H1 (cell line): ENCODE measurements around the gene OR56A1. TPM values are rescaled to one million over a fixed set of nuclear protein-coding genes. Genes with fewer than 3 reads are reported as not detected.

ENCODE experiments used
- CTCF ChIA-PET: fragments of 300-600 bp; sonication (Branson Sonifier 250); formaldehyde crosslinking; loops from one replicate; lab custom pipeline; 2021; ENCODE audit not compliant: partially characterized antibody; lab: Charles Lee
- POLR2A ChIA-PET: fragments of 300-600 bp; sonication (Branson Sonifier 250); formaldehyde crosslinking; loops from one replicate; lab custom pipeline; 2021; ENCODE audit warnings: inconsistent platforms; ENCODE audit not compliant: partially characterized antibody; lab: Charles Lee
- DNase-seq, 2 experiments: peaks; one replicate each; pipeline versions ENCODE4 v3.0.0 to v3.0.0-alpha.2; 2010 to 2022; ENCODE audit warnings: low spot score in 2 of 2, low read depth in 1 of 2, mixed read lengths in 1 of 2
- FAIRE-seq: peaks from 2 replicates; lab custom pipeline; 2011; peaks lifted over from hg19 to GRCh38; lab: Jason Lieb, UNC
- H2AFZ ChIP-seq: 2 replicates; pipeline ENCODE4 v1.8.1; 2012; ENCODE audit warnings: low read length, inconsistent platforms
- H2AK5ac ChIP-seq: 2 replicates; pipeline ENCODE4 v1.6.1; 2013; ENCODE audit warnings: low read depth, low read length
- H2BK120ac ChIP-seq: replicated peaks from 2 replicates; pipeline ENCODE3; 2013; ENCODE audit warnings: low read depth, low read length, inconsistent platforms
- H2BK12ac ChIP-seq: 2 replicates; pipeline ENCODE4 v1.6.1; 2013; ENCODE audit warnings: low read depth, low read length
- H2BK15ac ChIP-seq: 2 replicates; pipeline ENCODE4 v1.6.1; 2013; ENCODE audit warnings: low read length
- H2BK20ac ChIP-seq: 2 replicates; pipeline ENCODE4 v1.6.1; 2013; ENCODE audit warnings: low read length
- H2BK5ac ChIP-seq: 2 replicates; pipeline ENCODE4 v1.6.1; 2013; ENCODE audit warnings: low read depth, low read length
- H3K14ac ChIP-seq: 2 replicates; pipeline ENCODE4 v1.6.1; 2013; ENCODE audit warnings: inconsistent platforms; ENCODE audit not compliant: insufficient read length
- H3K18ac ChIP-seq: 2 replicates; pipeline ENCODE4 v1.6.1; 2013; ENCODE audit warnings: low read length; ENCODE audit errors: extremely low read depth
- H3K23ac ChIP-seq: 2 replicates; pipeline ENCODE4 v1.6.1; 2013; ENCODE audit warnings: inconsistent platforms; ENCODE audit not compliant: insufficient read length
- H3K23me2 ChIP-seq: 2 replicates; pipeline ENCODE4 v1.6.1; 2013; ENCODE audit warnings: low read depth, low read length
- H3K27ac ChIP-seq: 2 replicates; pipeline ENCODE4 v1.6.1; 2011; ENCODE audit warnings: low read depth, low read length, inconsistent platforms
- H3K27me3 ChIP-seq, 4 experiments: replicated peaks in 1 of 4; 1 replicate in 1 of 4; 2 replicates in 3 of 4; pipeline versions ENCODE4 v1.6.1 to v1.8.1; 2011 to 2013; ENCODE audit warnings: low read length in 3 of 4, mild to moderate bottlenecking in 3 of 4, inconsistent platforms in 2 of 4, mixed read lengths in 2 of 4, moderate library complexity in 1 of 4; ENCODE audit not compliant: control insufficient read depth in 3 of 4, insufficient read depth in 3 of 4; ENCODE audit errors: extremely low read depth in 1 of 4
- H3K36me3 ChIP-seq, 4 experiments: 2 replicates each; pipeline versions ENCODE4 v1.6.1 to v1.8.1; 2011 to 2013; ENCODE audit warnings: mild to moderate bottlenecking in 4 of 4, low read length in 3 of 4, moderate library complexity in 2 of 4, control low read depth in 1 of 4, inconsistent platforms in 1 of 4; ENCODE audit not compliant: insufficient read depth in 4 of 4, control insufficient read depth in 2 of 4
- H3K4ac ChIP-seq: replicated peaks from 2 replicates; pipeline ENCODE3; 2013; ENCODE audit warnings: low read length, low read depth, mixed read lengths, inconsistent platforms; ENCODE audit not compliant: insufficient read length
- H3K4me1 ChIP-seq, 4 experiments: replicated peaks in 1 of 4; 1 replicate in 1 of 4; 2 replicates in 3 of 4; pipeline versions ENCODE4 v1.6.1 to v1.8.1; 2011 to 2013; ENCODE audit warnings: low read length in 3 of 4, inconsistent platforms in 2 of 4, mixed read lengths in 1 of 4; ENCODE audit not compliant: insufficient read depth in 4 of 4, control insufficient read depth in 3 of 4
- H3K4me2 ChIP-seq, 2 experiments: 2 replicates each; pipeline versions ENCODE4 v1.6.1 to v1.8.1; 2011 to 2013; ENCODE audit warnings: low read depth in 2 of 2, low read length in 2 of 2, control low read depth in 1 of 2, inconsistent platforms in 1 of 2, mild to moderate bottlenecking in 1 of 2; ENCODE audit not compliant: insufficient read depth in 1 of 2
- H3K4me3 ChIP-seq, 4 experiments: fragments of 200-600, 300-600 bp in 1 of 4; sonication (generic), shearing (Covaris generic), sonication (Bioruptor Twin) in 1 of 4; 2 replicates each; pipeline versions ENCODE4 v1.5.1 to v1.8.1; 2011 to 2016; ENCODE audit warnings: low read length in 4 of 4, low read depth in 3 of 4, control low read depth in 2 of 4, inconsistent platforms in 2 of 4, mild to moderate bottlenecking in 2 of 4, mixed read lengths in 1 of 4, moderate library complexity in 1 of 4; ENCODE audit not compliant: insufficient read depth in 2 of 4; ENCODE audit errors: extremely low read depth in 1 of 4
- H3K56ac ChIP-seq: replicated peaks from 2 replicates; pipeline ENCODE3; 2013; ENCODE audit warnings: low read depth, mild to moderate bottlenecking, mixed read lengths, low read length, inconsistent platforms; ENCODE audit not compliant: insufficient read length
- H3K79me1 ChIP-seq: 2 replicates; pipeline ENCODE4 v1.6.1; 2013; ENCODE audit warnings: low read depth, low read length, control low read depth
- H3K79me2 ChIP-seq, 2 experiments: 2 replicates each; pipeline versions ENCODE4 v1.6.1 to v1.8.1; 2012 to 2013; ENCODE audit warnings: low read length in 2 of 2, mild to moderate bottlenecking in 2 of 2, inconsistent platforms in 1 of 2; ENCODE audit not compliant: insufficient read depth in 2 of 2, control insufficient read depth in 1 of 2
- H3K9ac ChIP-seq, 4 experiments: replicated peaks in 1 of 4; 1 replicate in 1 of 4; 2 replicates in 3 of 4; pipeline versions ENCODE4 v1.6.1 to v1.8.1; 2011 to 2013; ENCODE audit warnings: low read depth in 3 of 4, low read length in 3 of 4, control low read depth in 2 of 4, mild to moderate bottlenecking in 2 of 4, moderate library complexity in 2 of 4, inconsistent platforms in 1 of 4; ENCODE audit errors: extremely low read depth in 1 of 4
- H3K9me3 ChIP-seq, 2 experiments: 2 replicates each; pipeline versions ENCODE4 v1.6.1 to v1.8.1; 2012 to 2013; ENCODE audit warnings: mild to moderate bottlenecking in 2 of 2, moderate library complexity in 2 of 2, control low read depth in 1 of 2, inconsistent platforms in 1 of 2, low read depth in 1 of 2, low read length in 1 of 2, mixed read lengths in 1 of 2; ENCODE audit not compliant: insufficient read depth in 2 of 2
- H4K20me1 ChIP-seq, 2 experiments: replicated peaks in 1 of 2; 2 replicates each; pipeline versions ENCODE3 to v1.8.1; 2011 to 2013; ENCODE audit warnings: inconsistent platforms in 2 of 2, low read length in 2 of 2, mild to moderate bottlenecking in 1 of 2; ENCODE audit not compliant: insufficient read depth in 2 of 2, control insufficient read depth in 1 of 2
- H4K5ac ChIP-seq: 2 replicates; pipeline ENCODE4 v1.6.1; 2013; ENCODE audit warnings: low read length, low read depth, mixed read lengths, inconsistent platforms; ENCODE audit not compliant: insufficient read length
- H4K8ac ChIP-seq: 2 replicates; pipeline ENCODE4 v1.8.0; 2013; ENCODE audit warnings: mild to moderate bottlenecking, moderate library complexity, low read length, inconsistent platforms; ENCODE audit not compliant: insufficient read depth; ENCODE audit errors: extremely low read depth
- H4K91ac ChIP-seq: replicated peaks from 2 replicates; pipeline ENCODE3; 2013; ENCODE audit warnings: low read length, mixed read lengths, inconsistent platforms; ENCODE audit not compliant: insufficient read length
- BRCA1 ChIP-seq: IDR thresholded peaks from 2 replicates; pipeline ENCODE4 v1.6.1; 2012; ENCODE audit warnings: low read depth, low read length, improper control_type of control experiment
- EP300 ChIP-seq, 2 experiments: IDR thresholded peaks; 1 replicate in 1 of 2; 2 replicates in 1 of 2; pipeline ENCODE4 v1.6.1; 2011 to 2012; ENCODE audit warnings: low read depth in 2 of 2, low read length in 2 of 2, mild to moderate bottlenecking in 2 of 2, borderline replicate concordance in 1 of 2, inconsistent platforms in 1 of 2, moderate library complexity in 1 of 2
- EZH2 ChIP-seq: fragments of 200-600 bp; sonication (generic); IDR thresholded peaks from 2 replicates; pipeline ENCODE4 v1.7.1; 2012; ENCODE audit warnings: low read depth, mild to moderate bottlenecking, moderate library complexity, low read length, inconsistent platforms; ENCODE audit not compliant: severe bottlenecking
- FOSL1 ChIP-seq: IDR thresholded peaks from 2 replicates; pipeline ENCODE4 v1.6.1; 2011; ENCODE audit warnings: mild to moderate bottlenecking, low read depth, low read length, moderate library complexity; ENCODE audit not compliant: insufficient read depth
- HDAC2 ChIP-seq, 2 experiments: fragments of 300-600 bp in 1 of 2; sonication (generic) in 1 of 2; IDR thresholded peaks; 2 replicates each; pipeline ENCODE4 v1.6.1; 2011 to 2012; ENCODE audit warnings: low read depth in 2 of 2, low read length in 2 of 2, mild to moderate bottlenecking in 2 of 2, moderate library complexity in 2 of 2, borderline replicate concordance in 1 of 2, inconsistent platforms in 1 of 2
- JUN ChIP-seq: IDR thresholded peaks from 2 replicates; pipeline ENCODE4 v1.6.1; 2011; ENCODE audit warnings: low read depth, mild to moderate bottlenecking, improper control_type of control experiment, low read length
- MAFK ChIP-seq: IDR thresholded peaks from 2 replicates; pipeline ENCODE4 v1.6.1; 2012; ENCODE audit warnings: low read depth, mild to moderate bottlenecking, improper control_type of control experiment, low read length
- POU5F1 ChIP-seq: IDR thresholded peaks from 2 replicates; pipeline ENCODE4 v1.6.1; 2011; ENCODE audit warnings: low read depth, mild to moderate bottlenecking, low read length, moderate library complexity
- RAD21 ChIP-seq, 2 experiments: IDR thresholded peaks in 1 of 2; conservative IDR thresholded peaks in 1 of 2; 2 replicates each; pipeline ENCODE4 v1.6.1; 2011; ENCODE audit warnings: low read depth in 2 of 2, low read length in 2 of 2, improper control_type of control experiment in 1 of 2, inconsistent platforms in 1 of 2, mild to moderate bottlenecking in 1 of 2, moderate library complexity in 1 of 2
- TCF12 ChIP-seq: IDR thresholded peaks from 2 replicates; pipeline ENCODE4 v1.6.1; 2011; ENCODE audit warnings: low read depth, mild to moderate bottlenecking, low read length
- WGBS, 2 experiments: shearing (Covaris generic) in 1 of 2; methylation state at CpG; one replicate each; pipeline versions ENCODE4 v1.1.6 to v1.1.7; 2013 to 2015; ENCODE audit warnings: low lambda C conversion rate in 2 of 2, mixed read lengths in 2 of 2, inconsistent platforms in 1 of 2, low coverage in 1 of 2, missing lambda C conversion rate in 1 of 2; ENCODE audit not compliant: insufficient replicate concordance in 2 of 2, insufficient coverage in 1 of 2, insufficient read length in 1 of 2; ENCODE audit errors: extremely low coverage in 1 of 2, missing lambda C conversion rate in 1 of 2; 5-methylcytosine and 5-hydroxymethylcytosine counted together
- polyA plus RNA-seq, 7 experiments: library from polyadenylated mRNA; depleted of rRNA in 3 of 7; stranded (reverse) in 5 of 7; unstranded in 2 of 7; fragments of >200 nt in 5 of 7; fragments of 200-250 nt in 2 of 7; gene quantifications; 1 replicate in 5 of 7; 2 replicates in 1 of 7; 4 replicates in 1 of 7; pipeline versions ENCODE4 v1.2.1 to v1.2.3, GENCODE V29; 2011 to 2013; ENCODE audit warnings: missing spikeins in 2 of 7, mixed read lengths in 2 of 7
- total RNA-seq: library from RNA; stranded (reverse); fragmentation: NEBNext Ultra II Directional; extraction: Animal tissue kit (Norgen Biotek cat#: 25700); gene quantifications from 2 replicates; pipeline ENCODE4 v1.2.1, GENCODE V29; 2021

Gene OR56A1
- total and polyA plus RNA-seq, 2 of the 8 experiments (the other 6 are each of a cell fraction or from before 2014, with no cell fraction given) = 0.02 to 0.09 TPM

DNA sequence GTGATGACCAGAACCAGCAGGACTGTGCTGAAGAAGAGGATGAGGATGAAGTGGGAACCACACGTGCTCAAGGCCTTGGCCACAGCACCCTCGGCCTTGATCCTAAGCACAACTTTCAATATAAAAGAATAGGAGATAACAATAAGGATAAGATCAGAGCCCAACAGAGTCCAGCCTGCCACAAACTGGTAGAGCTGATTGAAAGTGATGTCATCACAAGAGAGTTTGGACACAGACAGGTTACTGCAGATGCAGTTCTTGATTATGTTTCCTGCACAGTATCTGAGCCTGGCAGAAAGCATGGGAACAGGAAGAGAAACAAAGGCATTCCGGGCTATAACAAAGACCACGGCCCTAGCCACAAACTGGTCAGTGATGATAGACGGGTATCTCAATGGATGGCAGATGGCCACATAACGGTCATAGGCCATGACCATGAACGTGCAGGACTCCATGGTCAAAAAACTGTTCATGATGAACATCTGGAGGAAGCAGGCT, 28.3 kb downstream of the OR56A1 start:
- ChIA-PET CTCF (interaction anchor here (2.0 to 2.7 kb wide), 2 partner anchors 351 to 361 kb away, joined by 4 to 8 read pairs; no protein-coding TSS in a partner anchor), POLR2A (no interaction called here)
- FAIRE-seq (no peak), DNase-seq (no peak)
- Histone ChIP-seq H3K9me3 (no peaks in the 10 kb centered on the region), H2BK5ac (no peak overlapping the region), H3K4me2 (no peak overlapping the region), H2BK20ac (no peak overlapping the region), H2BK12ac (no peak overlapping the region), H3K79me1 (no peaks in the 10 kb centered on the region), H2BK120ac (no peak overlapping the region), H4K20me1 (no peaks in the 10 kb centered on the region), H3K56ac (no peak overlapping the region), H3K4me1 (no peaks in the 10 kb centered on the region), H3K14ac (no peak overlapping the region), H3K18ac (no peak overlapping the region), H2AFZ (no peak overlapping the region)
- TF ChIP-seq TCF12 = no peak
- TF ChIP-seq POU5F1 = no peak
- TF ChIP-seq RAD21 (IDR thresholded peaks at IDR 0.05 in 1 of 2, conservative IDR thresholded peaks at IDR 0.05 in 1 of 2; ENCODE audit: low read depth in 2 of 2, low read length in 2 of 2) = no peak
- no peak for TF ChIP-seq FOSL1
- TF ChIP-seq EP300 (IDR thresholded peaks at IDR 0.05; ENCODE audit: borderline replicate concordance in 1 of 2, low read depth in 2 of 2, low read length in 2 of 2) = no peak
- no peak for TF ChIP-seq MAFK
- TF ChIP-seq HDAC2 (IDR thresholded peaks at IDR 0.05; ENCODE audit: borderline replicate concordance in 1 of 2, low read depth in 2 of 2, low read length in 2 of 2) = no peak
- TF ChIP-seq BRCA1 = no peak
- no peak for TF ChIP-seq EZH2
- no peak for TF ChIP-seq JUN
- TF ChIP-seq, all 59 proteins: peak for 0
- Histone ChIP-seq H3K36me3 (no peaks in the 10 kb centered on the region), H2AK5ac (no peak overlapping the region), H4K91ac (no peak overlapping the region), H3K4ac (no peak overlapping the region), H3K27me3 (no peaks in the 10 kb centered on the region), H3K23me2 (no peaks in the 10 kb centered on the region), H3K79me2 (no peaks in the 10 kb centered on the region), H3K4me3 (no peak overlapping the region), H2BK15ac (no peak overlapping the region), H3K27ac (no peak overlapping the region), H3K23ac (no peak overlapping the region), H4K8ac (no peak overlapping the region), H4K5ac (no peak overlapping the region), H3K9ac (no peak overlapping the region)
- WGBS, 2 experiments = 93% methylated on average over 7 of the region's 7 CpGs; no CpG with 5 or more reads in 1 of the 2 experiments
